Skin of body (tissue), 2 donors: ENCODE measurements around the gene MYG1. TPM values are rescaled to one million over a fixed set of nuclear protein-coding genes. Genes with fewer than 3 reads are reported as not detected.
"Not testable (repeated sequence)": the region's sequence is repeated elsewhere in the genome, so short reads cannot be mapped to it uniquely, and the experiment has no call there.

Experiments used
- DNase-seq: peaks from one replicate; lab custom pipeline; 2025; lab: John Stamatoyannopoulos, UW
- total RNA-seq: library from RNA; depleted of rRNA; stranded (reverse); fragments of >200 nt; gene quantifications from one replicate; pipeline ENCODE4 v1.2.3, GENCODE V29; 2014

MYG1 gene
- total RNA-seq, 1 donor from 2014 or later = 19.8 TPM

- DNase-seq = no peak
Observed at GRCh38 chr12:53326460-53327185, 27.1 kb downstream of the MYG1 start.

DNA sequence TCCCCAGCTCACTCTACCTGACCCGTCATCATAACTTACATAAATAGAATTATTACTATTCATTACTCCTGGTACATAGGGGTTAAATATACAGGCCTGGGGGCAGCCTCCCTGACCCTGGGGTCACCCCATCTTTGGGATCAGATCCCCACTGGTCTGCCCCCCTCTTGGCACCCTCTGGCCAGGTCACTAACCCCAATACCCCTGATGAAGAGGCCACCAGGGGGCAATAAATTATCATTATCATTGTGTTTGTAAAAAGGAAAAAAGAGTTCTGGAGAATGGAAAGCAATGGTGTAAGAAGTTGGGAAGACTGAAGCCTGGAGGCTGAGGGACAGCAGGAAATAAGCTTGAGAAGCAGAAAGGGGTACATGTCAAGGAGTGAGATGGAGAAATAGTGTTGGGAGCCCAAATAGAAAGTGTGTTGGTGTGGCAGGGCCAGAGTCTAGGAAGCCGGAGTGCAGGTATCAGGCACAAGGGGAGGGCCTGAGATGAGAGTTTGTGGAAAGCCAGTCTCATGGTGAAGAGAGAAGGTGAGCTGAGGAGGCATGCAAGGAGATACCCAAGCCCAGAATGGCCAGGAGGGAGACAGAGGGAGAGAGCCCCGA, 28.0 kb downstream of the MYG1 start:
- DNase-seq = no peak

- no peak for DNase-seq
Observed at GRCh38 chr12:53328043-53328435, 28.5 kb downstream of the MYG1 start.

DNA sequence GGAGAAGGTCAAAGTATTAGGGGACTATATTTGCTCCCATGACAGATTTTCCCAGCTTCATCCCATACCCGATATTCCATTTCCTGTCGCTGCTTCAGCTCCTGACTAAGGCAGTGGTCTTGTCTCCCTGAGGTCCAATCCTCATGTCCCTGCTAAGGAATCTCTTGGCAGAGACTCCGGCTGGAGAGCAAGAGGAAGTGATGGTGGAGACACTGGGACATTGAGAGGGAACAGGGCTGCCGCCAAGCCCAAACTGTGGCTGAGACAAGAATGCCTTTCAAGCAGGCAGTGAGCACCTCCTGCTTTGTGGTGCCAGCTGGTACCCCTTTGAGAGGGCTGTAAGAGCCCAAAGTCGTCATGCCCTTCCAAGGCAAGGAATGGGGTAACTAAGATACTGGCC, 31.2 kb downstream of the MYG1 start:
- DNase-seq = no peak

GRCh38 chr12:53332339-53332738, 32.8 kb downstream of the MYG1 start:
- DNase-seq = not testable (repeated sequence)

- DNase-seq = no peak
Observed at GRCh38 chr12:53332744-53333143, 33.2 kb downstream of the MYG1 start.

DNA sequence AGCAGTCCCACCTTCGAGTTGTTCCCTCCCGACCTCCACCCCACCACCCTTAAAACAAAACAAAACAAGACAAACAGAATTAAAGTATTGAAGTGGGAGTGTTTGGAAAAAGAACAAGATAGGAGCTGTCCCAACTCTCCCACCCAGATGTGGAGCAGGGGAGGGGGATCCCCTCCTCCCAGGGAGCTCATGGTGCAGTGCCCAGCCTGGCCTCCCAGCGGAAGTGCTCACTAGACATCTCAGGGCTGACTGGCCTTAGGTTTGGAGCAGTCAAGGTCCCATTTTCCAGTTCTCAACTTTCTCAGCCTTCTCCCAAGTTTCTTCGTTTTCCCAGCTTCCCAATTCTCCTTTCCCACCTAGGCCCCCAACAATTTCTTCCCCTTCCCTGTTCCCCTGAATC, 33.8 kb downstream of the MYG1 start:
- DNase-seq = no peak

DNA sequence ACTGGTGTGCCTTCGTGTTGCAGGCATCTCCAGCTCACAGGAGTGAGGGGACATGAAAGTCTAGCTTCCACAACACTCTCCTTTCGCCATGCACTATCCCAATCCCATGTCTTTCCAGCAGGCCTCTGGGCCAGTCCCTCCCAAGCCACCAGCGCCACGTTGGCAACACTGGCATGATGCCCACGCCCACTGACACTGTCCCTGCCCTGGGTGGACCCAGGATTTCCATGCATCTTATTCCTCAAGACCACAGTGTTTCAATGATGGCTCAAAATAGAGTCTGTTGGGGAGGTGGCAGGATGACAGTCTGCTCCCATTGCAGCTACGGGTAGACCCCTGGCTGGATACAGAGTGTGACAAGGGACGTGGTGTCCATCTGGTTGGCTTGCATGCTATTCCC, 34.4 kb downstream of the MYG1 start:
- DNase-seq = no peak

DNA sequence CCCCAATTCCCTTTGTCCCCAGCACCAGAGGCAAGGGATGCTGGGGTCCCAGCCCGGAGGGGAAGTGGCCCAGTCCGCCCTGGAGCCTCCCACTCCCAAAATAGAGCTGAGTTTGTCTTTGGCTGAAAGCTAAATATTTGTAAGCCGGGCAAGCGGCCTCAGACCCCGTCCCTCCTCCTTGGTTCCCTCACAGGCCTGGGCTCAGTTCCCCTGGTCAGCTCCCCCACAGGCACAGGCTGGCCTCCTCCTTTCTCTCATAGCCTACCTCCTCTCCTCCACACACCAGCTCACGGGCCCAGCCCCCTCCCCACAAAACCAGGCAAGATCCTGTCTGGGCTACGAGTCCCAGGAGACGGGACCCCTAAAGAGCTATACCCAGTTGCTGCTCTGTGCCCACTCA, 35.3 kb downstream of the MYG1 start:
- DNase-seq = no peak

- no peak for DNase-seq
Observed at GRCh38 chr12:53336181-53336681, 36.7 kb downstream of the MYG1 start, which contains the start of gene SP7. SP7 (minus strand) TSS chr12:53336354; CDS start chr12:53335646, 708 bp downstream.

DNA sequence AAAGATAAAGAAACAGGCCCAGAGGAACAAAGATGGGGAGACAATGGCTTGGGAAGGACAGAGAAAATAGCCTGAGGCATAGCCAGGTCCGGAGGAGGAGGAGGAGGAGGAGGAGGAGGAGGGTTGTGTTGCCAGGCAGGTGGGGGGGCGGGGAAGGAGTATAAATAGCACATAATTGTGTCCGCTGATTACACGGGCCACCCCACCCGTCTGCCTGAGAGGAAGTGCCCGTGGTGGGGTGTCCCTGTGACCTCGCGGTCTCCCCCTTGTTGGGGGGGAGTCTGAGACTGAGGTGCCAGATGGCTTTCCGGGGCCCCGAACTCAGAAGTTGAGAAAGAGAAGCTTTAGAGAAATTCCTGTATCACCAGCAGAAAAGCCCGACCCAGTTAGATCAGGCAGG, 38.5 kb downstream of the MYG1 start:
- DNase-seq = no peak

DNA sequence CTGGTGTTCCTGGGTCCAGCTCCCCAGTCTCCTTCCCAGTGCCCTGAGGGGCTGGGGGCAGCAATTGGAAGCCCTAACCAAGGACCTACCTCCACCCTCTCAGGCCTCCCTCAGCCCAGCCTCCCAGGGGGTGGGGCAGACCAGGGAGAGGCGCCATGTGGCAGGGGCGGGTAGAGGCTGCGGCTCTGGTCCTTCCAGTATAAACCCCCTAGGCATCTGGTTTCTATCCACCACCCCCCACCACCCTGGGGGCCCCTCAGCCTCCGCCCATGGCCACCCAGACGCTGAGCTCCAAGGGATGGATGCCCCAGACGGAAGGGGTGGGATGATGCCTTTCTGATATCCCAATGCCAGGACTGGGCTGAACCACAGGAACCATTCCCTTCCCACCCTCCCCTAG, 39.4 kb downstream of the MYG1 start:
- no peak for DNase-seq

- DNase-seq = no peak
Observed at GRCh38 chr12:53340398-53340797, 40.9 kb downstream of the MYG1 start.

DNA sequence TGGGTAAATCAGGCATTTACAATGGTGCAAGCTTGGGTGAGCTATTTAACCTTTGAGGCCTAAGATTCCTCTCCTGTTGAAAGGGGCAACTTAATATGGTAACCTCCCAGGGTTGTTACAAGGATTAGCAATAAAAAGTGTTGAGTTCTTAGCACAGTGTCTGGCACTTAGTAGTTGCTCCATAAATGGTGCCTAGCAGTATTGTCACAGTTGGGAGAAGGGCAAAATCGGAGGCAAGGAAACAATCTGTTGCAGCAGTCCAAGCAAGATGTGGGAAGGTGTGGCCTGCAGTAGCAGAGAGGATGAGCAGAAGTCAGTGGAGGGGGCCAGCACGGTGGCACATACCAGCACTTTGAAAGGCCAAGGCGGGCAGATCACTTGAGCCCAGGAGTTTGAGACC, 44.0 kb downstream of the MYG1 start:
- no peak for DNase-seq

- no peak for DNase-seq
Observed at GRCh38 chr12:53343969-53344368, 44.5 kb downstream of the MYG1 start.

- no peak for DNase-seq
Observed at GRCh38 chr12:53344487-53344823, 45.0 kb downstream of the MYG1 start.

GRCh38 chr12:53344824-53345485, 45.5 kb downstream of the MYG1 start:
- DNase-seq = peak; percentile 79

- DNase-seq = peak; percentile 83
Observed at GRCh38 chr12:53345486-53346188, 46.1 kb downstream of the MYG1 start.

DNA sequence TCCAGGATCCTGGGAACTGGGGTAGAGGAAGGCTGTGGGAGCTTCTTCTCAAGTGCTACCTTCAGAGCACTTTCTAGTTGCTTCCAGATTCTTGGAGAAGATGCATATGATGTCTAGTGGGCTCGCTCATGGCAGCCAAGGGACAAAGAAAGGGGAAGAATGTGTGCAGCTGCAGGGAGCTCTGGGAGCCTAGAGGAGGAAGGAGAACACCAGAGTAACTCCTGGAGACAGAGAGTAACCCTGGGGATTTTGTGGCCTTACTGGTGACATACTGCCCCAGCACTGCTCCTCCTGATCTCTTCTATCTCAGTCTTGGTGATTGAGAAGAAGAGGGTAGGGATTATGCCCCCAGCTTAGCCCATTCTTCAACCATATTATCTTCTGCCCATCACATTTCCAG, 47.0 kb downstream of the MYG1 start:
- DNase-seq = no peak

DNA sequence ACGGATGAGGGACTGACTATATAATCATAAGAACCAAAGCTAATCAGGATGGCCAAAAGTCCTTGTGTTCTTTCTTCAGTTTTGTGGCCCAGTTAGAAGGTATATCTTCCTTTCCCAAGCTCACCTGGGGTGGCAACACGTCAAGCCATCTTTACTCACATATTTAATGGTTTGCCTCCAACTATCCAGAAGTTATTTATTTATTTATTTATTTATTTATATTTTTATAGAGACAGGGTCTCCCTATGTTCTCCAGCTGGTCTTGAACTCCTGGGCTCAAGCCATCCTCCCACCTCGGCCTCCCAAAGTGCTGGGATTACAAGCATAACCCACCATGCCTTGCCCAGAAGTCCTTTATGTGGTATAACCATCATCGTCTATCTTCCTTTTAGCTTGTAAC, 48.4 kb downstream of the MYG1 start:
- DNase-seq = no peak

DNA sequence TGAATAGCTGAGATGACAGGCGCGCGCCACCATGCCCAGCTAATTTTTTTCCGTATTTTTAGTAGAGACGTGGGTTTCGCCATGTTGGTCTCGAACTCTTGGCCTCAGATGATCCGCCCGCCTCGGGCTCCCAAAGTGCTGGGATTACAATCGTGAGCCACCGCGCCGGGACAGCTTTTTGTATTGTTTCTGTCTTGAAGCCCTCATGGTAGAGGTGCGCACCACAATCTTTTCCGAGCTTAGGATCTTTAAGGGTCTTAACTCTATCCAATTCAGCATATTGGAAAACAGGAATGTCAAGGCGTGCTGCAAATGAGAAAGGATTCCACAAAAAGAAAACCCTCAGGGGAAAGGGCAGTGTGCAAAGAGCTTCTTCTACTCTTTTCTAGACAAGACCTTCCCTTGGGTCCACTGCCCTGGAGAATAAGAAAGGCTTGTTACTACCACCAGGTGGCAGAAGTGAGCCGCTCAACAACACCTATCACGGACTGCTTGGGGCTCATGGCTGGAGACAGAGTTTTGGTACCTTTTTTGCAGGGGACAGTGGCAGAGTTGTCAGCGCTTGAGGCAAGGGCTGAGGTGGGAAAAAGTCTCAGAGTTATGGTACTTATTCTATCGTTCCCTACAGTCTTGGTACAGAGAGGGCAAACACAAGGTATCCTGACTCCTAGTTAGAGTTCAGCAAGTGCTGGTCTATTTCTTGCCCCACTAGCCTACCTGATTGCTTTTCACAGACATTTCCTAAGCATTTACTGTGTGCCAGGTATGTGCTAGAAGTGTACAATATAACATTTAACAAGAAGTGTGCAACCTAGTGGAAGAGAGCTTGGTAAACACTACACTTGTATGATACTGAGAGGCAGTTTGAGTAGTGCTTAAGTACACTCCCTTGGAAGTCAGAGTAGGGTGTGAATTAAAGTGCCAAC, 53.1 kb downstream of the MYG1 start:
- DNase-seq = peak; percentile 77
